Erythroblast (primary cell): ENCODE data around the gene ZNF735.

Source experiments
- GATA1 ChIP-seq: IDR thresholded peaks from 2 replicates; pipeline ENCODE4 v1.6.1; 2011; ENCODE audit warnings: low read depth, mild to moderate bottlenecking, control low read depth, low read length, moderate library complexity
- POLR2A ChIP-seq: IDR thresholded peaks from 2 replicates; pipeline ENCODE4 v1.6.1; 2011; ENCODE audit warnings: mild to moderate bottlenecking, low read length

- TF ChIP-seq POLR2A (no peak), GATA1 (no peak)
These were observed 26.0 kb upstream of the ZNF735 start for GRCh38 chr7:64180989-64181388.
